ENCODE results near the gene EFCC1. TPM values are rescaled to one million over a fixed set of nuclear protein-coding genes. Genes with fewer than 3 reads are reported as not detected.

The EFCC1 gene
- total RNA-seq, 1 experiment from 2014 or later, result 1.0 TPM

DNA sequence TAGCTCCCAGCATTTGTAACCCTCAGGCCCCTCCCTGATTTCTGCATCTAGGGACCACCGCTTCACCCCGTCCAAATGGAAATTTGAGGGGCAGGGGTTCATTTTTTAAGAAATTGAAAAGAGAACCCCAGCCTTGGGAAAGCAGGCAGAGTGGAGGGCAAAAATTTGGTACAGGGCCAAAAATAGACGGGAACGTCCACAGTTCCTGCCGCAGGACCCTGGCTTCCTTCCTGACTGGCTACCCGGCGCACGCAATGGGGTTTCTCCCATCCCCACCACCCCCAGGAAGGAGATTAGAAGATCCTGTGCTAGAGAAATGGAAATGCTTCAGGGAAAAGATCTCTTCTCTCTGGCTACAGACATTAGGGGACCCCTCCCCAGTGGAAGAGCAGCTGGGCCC, 80.4 kb downstream of the EFCC1 start:
- Histone ChIP-seq H3K4me1 (ENCODE audit: control insufficient read depth in 1 of 2, insufficient read depth in 2 of 2, low read length in 2 of 2) (no peaks in the 10 kb centered on the region), H3K4me2 (ENCODE audit: low read length) (no peak overlapping the region), H3K9me3 (ENCODE audit: control insufficient read depth in 1 of 2, insufficient read depth in 1 of 2, low read depth in 1 of 2, low read length in 2 of 2) (no peaks in the 10 kb centered on the region), H3K27me3 (ENCODE audit: insufficient read depth, low read length) (no peaks in the 10 kb centered on the region), H3K36me3 (ENCODE audit: control insufficient read depth in 1 of 2, insufficient read depth in 2 of 2, low read length in 2 of 2) (no peaks in the 10 kb centered on the region), H3K27ac (ENCODE audit: low read depth, low read length) (no peak overlapping the region), H3K79me2 (ENCODE audit: insufficient read depth, low read length) (no peaks in the 10 kb centered on the region), H2AFZ (ENCODE audit: low read depth, low read length, poor library complexity, severe bottlenecking) (no peak overlapping the region), H3K4me3 (replicated peaks in 1 of 2; ENCODE audit: low read depth in 1 of 2, low read length in 2 of 2) (no peak overlapping the region), H3K9ac (ENCODE audit: low read length) (no peak overlapping the region), H3K9me2 (ENCODE audit: insufficient read depth) (no peaks in the 10 kb centered on the region), H4K20me1 (ENCODE audit: insufficient read depth) (no peaks in the 10 kb centered on the region)
- intact Hi-C loops (cut with micrococcal nuclease), result no loop called here
- RAD21 ChIA-PET (ENCODE audit: low non-redundant PET in 1 of 2, low total read pairs in 2 of 2, uncharacterized antibody in 2 of 2, unreplicated experiment in 2 of 2), result interaction anchor here (0.5 to 0.6 kb wide), 2 partner anchors 28 to 360 kb away, joined by 3 read pairs; no protein-coding TSS in a partner anchor
- no peak for ATAC-seq
- no peak for DNase-seq (ENCODE audit: low read depth, low spot score)
- CTCF ChIA-PET, result no interaction called here
- POLR2A ChIA-PET, result no interaction called here
- BruUV-seq (replicated peaks), result no TSS peak
- no peak for TF ChIP-seq SIN3A (IDR thresholded peaks at IDR 0.05; ENCODE audit: low read depth)
- no peak for TF ChIP-seq TCF7L2 (IDR thresholded peaks at IDR 0.05; ENCODE audit: borderline replicate concordance, extremely low read depth, insufficient read depth, insufficient read length)
- TF ChIP-seq, protein P1, sequence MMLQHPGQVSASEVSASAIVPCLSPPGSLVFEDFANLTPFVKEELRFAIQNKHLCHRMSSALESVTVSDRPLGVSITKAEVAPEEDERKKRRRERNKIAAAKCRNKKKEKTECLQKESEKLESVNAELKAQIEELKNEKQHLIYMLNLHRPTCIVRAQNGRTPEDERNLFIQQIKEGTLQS (IDR thresholded peaks at IDR 0.05), result no peak
- TF ChIP-seq POLR2A (IDR thresholded peaks at IDR 0.05; ENCODE audit: borderline replicate concordance, extremely low read depth, insufficient read depth, insufficient read length), result no peak
- no peak for TF ChIP-seq FOSL1 (IDR thresholded peaks at IDR 0.05; ENCODE audit: low read depth)
- TF ChIP-seq YY1 (IDR thresholded peaks at IDR 0.05; ENCODE audit: extremely low read depth, insufficient replicate concordance, low read depth, low read length), result no peak
- TF ChIP-seq, protein P2, sequence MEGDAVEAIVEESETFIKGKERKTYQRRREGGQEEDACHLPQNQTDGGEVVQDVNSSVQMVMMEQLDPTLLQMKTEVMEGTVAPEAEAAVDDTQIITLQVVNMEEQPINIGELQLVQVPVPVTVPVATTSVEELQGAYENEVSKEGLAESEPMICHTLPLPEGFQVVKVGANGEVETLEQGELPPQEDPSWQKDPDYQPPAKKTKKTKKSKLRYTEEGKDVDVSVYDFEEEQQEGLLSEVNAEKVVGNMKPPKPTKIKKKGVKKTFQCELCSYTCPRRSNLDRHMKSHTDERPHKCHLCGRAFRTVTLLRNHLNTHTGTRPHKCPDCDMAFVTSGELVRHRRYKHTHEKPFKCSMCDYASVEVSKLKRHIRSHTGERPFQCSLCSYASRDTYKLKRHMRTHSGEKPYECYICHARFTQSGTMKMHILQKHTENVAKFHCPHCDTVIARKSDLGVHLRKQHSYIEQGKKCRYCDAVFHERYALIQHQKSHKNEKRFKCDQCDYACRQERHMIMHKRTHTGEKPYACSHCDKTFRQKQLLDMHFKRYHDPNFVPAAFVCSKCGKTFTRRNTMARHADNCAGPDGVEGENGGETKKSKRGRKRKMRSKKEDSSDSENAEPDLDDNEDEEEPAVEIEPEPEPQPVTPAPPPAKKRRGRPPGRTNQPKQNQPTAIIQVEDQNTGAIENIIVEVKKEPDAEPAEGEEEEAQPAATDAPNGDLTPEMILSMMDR (IDR thresholded peaks at IDR 0.05 in 2 of 3, conservative IDR thresholded peaks at IDR 0.05 in 1 of 3; ENCODE audit: borderline replicate concordance in 1 of 3, insufficient read depth in 1 of 3, low read depth in 2 of 3, low read length in 2 of 3), result no peak

DNA sequence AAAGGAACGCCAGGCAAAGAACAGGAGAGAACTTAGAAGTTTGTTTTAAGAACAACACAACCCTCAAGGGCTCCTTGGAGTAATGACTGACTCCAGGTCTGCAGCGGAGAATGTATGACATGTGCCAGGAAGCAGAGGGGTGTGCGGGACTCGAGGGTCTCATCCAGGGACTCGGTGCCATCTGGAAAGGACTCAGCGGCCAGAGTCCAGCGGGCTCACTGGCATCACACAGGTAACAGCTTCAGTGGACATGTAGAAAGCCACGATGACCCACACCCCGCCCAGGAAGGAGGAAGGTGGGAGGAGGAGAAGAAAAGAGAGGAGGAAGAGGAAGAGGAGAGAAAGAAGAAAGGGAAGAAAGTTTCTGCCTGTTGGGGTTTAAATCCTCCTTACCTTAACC, 80.9 kb downstream of the EFCC1 start:
- ChIA-PET RAD21 (ENCODE audit: low non-redundant PET in 1 of 2, low total read pairs in 2 of 2, uncharacterized antibody in 2 of 2, unreplicated experiment in 2 of 2) (interaction anchor here in 1 of 2 experiments (0.5 kb wide), 1 partner anchor 360 kb away, joined by 3 read pairs; no protein-coding TSS in a partner anchor), CTCF (no interaction called here), POLR2A (no interaction called here)
- no peaks in the 10 kb centered on the region for H3K9me3 ChIP-seq (ENCODE audit: control insufficient read depth in 1 of 2, insufficient read depth in 1 of 2, low read depth in 1 of 2, low read length in 2 of 2)
- H3K4me3 ChIP-seq (replicated peaks in 1 of 2; ENCODE audit: low read depth in 1 of 2, low read length in 2 of 2), result no peak overlapping the region
- H3K27ac ChIP-seq (ENCODE audit: low read depth, low read length), result no peak overlapping the region
- no peaks in the 10 kb centered on the region for H3K9me2 ChIP-seq (ENCODE audit: insufficient read depth)
- no peak for ATAC-seq
- H3K9ac ChIP-seq (ENCODE audit: low read length), result no peak overlapping the region
- H3K4me1 ChIP-seq (ENCODE audit: control insufficient read depth in 1 of 2, insufficient read depth in 2 of 2, low read length in 2 of 2), result no peaks in the 10 kb centered on the region
- H4K20me1 ChIP-seq (ENCODE audit: insufficient read depth), result no peaks in the 10 kb centered on the region
- no peaks in the 10 kb centered on the region for H3K27me3 ChIP-seq (ENCODE audit: insufficient read depth, low read length)
- no peak overlapping the region for H3K4me2 ChIP-seq (ENCODE audit: low read length)
- no peak for DNase-seq (ENCODE audit: low read depth, low spot score)
- no peak overlapping the region for H2AFZ ChIP-seq (ENCODE audit: low read depth, low read length, poor library complexity, severe bottlenecking)
- intact Hi-C loops (cut with micrococcal nuclease), result no loop called here
- no peaks in the 10 kb centered on the region for H3K79me2 ChIP-seq (ENCODE audit: insufficient read depth, low read length)
- no TSS peak for BruUV-seq (replicated peaks)
- H3K36me3 ChIP-seq (ENCODE audit: control insufficient read depth in 1 of 2, insufficient read depth in 2 of 2, low read length in 2 of 2), result no peaks in the 10 kb centered on the region
- no peak for TF ChIP-seq CEBPB (IDR thresholded peaks at IDR 0.05; ENCODE audit: low read depth)
- TF ChIP-seq, protein P3, sequence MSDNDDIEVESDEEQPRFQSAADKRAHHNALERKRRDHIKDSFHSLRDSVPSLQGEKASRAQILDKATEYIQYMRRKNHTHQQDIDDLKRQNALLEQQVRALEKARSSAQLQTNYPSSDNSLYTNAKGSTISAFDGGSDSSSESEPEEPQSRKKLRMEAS (IDR thresholded peaks at IDR 0.05), result no peak
- no peak for TF ChIP-seq POLR2A (IDR thresholded peaks at IDR 0.05; ENCODE audit: borderline replicate concordance, extremely low read depth, insufficient read depth, insufficient read length)
- TF ChIP-seq FOSL1 (IDR thresholded peaks at IDR 0.05; ENCODE audit: low read depth), result no peak
- no peak for TF ChIP-seq RAD21 (IDR thresholded peaks at IDR 0.05; ENCODE audit: low read depth)
- no peak for TF ChIP-seq YY1 (IDR thresholded peaks at IDR 0.05; ENCODE audit: extremely low read depth, insufficient replicate concordance, low read depth, low read length)
- TF ChIP-seq ZFX (IDR thresholded peaks at IDR 0.05), result no peak
- no peak for TF ChIP-seq EZH2phosphoT487 (IDR thresholded peaks at IDR 0.05; ENCODE audit: borderline replicate concordance)
- TF ChIP-seq, protein P4, sequence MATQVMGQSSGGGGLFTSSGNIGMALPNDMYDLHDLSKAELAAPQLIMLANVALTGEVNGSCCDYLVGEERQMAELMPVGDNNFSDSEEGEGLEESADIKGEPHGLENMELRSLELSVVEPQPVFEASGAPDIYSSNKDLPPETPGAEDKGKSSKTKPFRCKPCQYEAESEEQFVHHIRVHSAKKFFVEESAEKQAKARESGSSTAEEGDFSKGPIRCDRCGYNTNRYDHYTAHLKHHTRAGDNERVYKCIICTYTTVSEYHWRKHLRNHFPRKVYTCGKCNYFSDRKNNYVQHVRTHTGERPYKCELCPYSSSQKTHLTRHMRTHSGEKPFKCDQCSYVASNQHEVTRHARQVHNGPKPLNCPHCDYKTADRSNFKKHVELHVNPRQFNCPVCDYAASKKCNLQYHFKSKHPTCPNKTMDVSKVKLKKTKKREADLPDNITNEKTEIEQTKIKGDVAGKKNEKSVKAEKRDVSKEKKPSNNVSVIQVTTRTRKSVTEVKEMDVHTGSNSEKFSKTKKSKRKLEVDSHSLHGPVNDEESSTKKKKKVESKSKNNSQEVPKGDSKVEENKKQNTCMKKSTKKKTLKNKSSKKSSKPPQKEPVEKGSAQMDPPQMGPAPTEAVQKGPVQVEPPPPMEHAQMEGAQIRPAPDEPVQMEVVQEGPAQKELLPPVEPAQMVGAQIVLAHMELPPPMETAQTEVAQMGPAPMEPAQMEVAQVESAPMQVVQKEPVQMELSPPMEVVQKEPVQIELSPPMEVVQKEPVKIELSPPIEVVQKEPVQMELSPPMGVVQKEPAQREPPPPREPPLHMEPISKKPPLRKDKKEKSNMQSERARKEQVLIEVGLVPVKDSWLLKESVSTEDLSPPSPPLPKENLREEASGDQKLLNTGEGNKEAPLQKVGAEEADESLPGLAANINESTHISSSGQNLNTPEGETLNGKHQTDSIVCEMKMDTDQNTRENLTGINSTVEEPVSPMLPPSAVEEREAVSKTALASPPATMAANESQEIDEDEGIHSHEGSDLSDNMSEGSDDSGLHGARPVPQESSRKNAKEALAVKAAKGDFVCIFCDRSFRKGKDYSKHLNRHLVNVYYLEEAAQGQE (IDR thresholded peaks at IDR 0.05; ENCODE audit: low read depth), result no peak
- no peak for TF ChIP-seq SRF (IDR thresholded peaks at IDR 0.05; ENCODE audit: low read depth)
- no peak for TF ChIP-seq TCF7L2 (IDR thresholded peaks at IDR 0.05; ENCODE audit: borderline replicate concordance, extremely low read depth, insufficient read depth, insufficient read length)
- TF ChIP-seq JUND (IDR thresholded peaks at IDR 0.05), result no peak
